PC-3 (cell line): Measurements from ENCODE around the gene SLC27A5.

Source experiments
- EZH2phosphoT487 ChIP-seq: fragments of 300-600 bp; sonication (generic); IDR thresholded peaks from 2 replicates; pipeline ENCODE4 v1.6.1; 2018; ENCODE audit warnings: mild to moderate bottlenecking, antibody characterized with exemption, low read length, borderline replicate concordance
- TF ChIP-seq, protein P1 (sequence below): fragments of 300-600 bp; sonication (generic); conservative IDR thresholded peaks from 2 replicates; pipeline ENCODE4 v1.5.1; 2017; ENCODE audit warnings: antibody characterized with exemption, low read depth, mild to moderate bottlenecking, low read length

DNA sequence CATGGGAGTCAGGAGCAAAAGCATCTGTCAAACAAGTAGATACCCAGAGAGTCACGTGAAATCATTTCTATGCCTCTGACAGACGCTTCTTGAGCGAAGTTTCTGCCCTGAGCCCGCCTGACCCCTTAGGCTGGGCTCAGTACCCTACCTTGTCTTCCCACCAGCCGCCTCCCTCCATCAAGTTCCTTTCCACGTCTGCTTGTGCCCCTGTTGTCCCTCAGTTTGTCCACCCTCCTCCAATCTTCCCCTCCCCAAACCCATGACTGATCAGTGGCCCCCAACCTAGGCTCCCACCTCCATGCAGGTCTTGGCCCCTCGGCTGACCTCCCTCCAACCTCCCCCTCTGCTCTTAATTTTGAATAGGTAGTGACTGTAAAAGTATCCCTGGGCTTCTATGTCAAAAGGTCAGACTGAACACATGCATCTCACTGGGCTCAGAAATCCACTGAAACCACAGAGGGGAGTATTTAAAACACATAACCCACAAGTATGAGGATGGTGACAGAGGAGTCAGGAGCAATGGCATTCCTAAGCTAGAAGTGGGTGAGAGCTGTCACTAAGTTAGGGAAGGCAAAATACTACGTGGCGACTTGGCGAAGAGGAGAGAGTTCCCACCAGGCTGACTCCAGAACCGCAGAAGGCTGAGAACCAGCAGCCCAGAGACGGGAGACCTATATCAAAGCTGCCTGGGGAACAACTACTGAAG lies 37.3 kb downstream of the SLC27A5 start:
- TF ChIP-seq, protein P1, sequence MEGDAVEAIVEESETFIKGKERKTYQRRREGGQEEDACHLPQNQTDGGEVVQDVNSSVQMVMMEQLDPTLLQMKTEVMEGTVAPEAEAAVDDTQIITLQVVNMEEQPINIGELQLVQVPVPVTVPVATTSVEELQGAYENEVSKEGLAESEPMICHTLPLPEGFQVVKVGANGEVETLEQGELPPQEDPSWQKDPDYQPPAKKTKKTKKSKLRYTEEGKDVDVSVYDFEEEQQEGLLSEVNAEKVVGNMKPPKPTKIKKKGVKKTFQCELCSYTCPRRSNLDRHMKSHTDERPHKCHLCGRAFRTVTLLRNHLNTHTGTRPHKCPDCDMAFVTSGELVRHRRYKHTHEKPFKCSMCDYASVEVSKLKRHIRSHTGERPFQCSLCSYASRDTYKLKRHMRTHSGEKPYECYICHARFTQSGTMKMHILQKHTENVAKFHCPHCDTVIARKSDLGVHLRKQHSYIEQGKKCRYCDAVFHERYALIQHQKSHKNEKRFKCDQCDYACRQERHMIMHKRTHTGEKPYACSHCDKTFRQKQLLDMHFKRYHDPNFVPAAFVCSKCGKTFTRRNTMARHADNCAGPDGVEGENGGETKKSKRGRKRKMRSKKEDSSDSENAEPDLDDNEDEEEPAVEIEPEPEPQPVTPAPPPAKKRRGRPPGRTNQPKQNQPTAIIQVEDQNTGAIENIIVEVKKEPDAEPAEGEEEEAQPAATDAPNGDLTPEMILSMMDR: no peak
- no peak for TF ChIP-seq EZH2phosphoT487
